Measurements from ENCODE around the gene ASIC3. TPM values are rescaled to one million over a fixed set of nuclear protein-coding genes. Genes with fewer than 3 reads are reported as not detected.

The ASIC3 gene
- polyA plus RNA-seq, 2 of the 4 experiments (the other 2 are of a cell fraction), result 4.1 to 9.8 TPM

- H3K9me3 ChIP-seq, result no peaks in the 10 kb centered on the region
- H3K4me1 ChIP-seq, result peaks cover 22% of the 10 kb centered on the region
- H3K27ac ChIP-seq, result no peak overlapping the region
- FAIRE-seq, result no peak
- ATAC-seq, result no peak
- ChIA-PET CTCF (interaction anchor here (0.6 to 27.1 kb wide), 3 partner anchors 9 to 1332 kb away, joined by 3 to 412 read pairs (median 3); partner anchors contain the start of gene AGAP3), POLR2A (no interaction called here)
- no peak for DNase-seq (ENCODE audit: low read depth in 1 of 2, low spot score in 1 of 2)
- no peak overlapping the region for H3K4me3 ChIP-seq
- no peak for TF ChIP-seq HEYL (CRISPR knock-in tag; IDR thresholded peaks at IDR 0.05)
- TF ChIP-seq MAFK (IDR thresholded peaks at IDR 0.05; ENCODE audit: partially characterized antibody), result no peak
- no peak for TF ChIP-seq RFX5 (IDR thresholded peaks at IDR 0.05)
- TF ChIP-seq NFE2L2 (conservative IDR thresholded peaks at IDR 0.05; ENCODE audit: low read length), result no peak
- no peak for TF ChIP-seq FOSL2 (IDR thresholded peaks at IDR 0.05)
- TF ChIP-seq FOSL2 (CRISPR knock-in tag; IDR thresholded peaks at IDR 0.05), result no peak
- TF ChIP-seq KDM1A (IDR thresholded peaks at IDR 0.05; ENCODE audit: low read depth), result no peak
- TF ChIP-seq HOXB5 (CRISPR knock-in tag; IDR thresholded peaks at IDR 0.05), result no peak
- no peak for TF ChIP-seq TP53 (CRISPR knock-in tag; IDR thresholded peaks at IDR 0.05)
- no peak for TF ChIP-seq MAZ (IDR thresholded peaks at IDR 0.05; ENCODE audit: borderline replicate concordance, low read depth, low read length)
- no peak for TF ChIP-seq FOSB (CRISPR knock-in tag; IDR thresholded peaks at IDR 0.05)
- no peak for TF ChIP-seq PBX3 (IDR thresholded peaks at IDR 0.05)
- TF ChIP-seq RARB (CRISPR knock-in tag; IDR thresholded peaks at IDR 0.05), result no peak
- 88% methylated on average over 14 of the region's 17 CpGs for WGBS (ENCODE audit: missing lambda C conversion rate)
- no peak overlapping the region for H3K4me2 ChIP-seq
Observed at GRCh38 chr7:151095828-151096475, 47.6 kb downstream of the ASIC3 start.

- H3K9me3 ChIP-seq, result no peaks in the 10 kb centered on the region
- H3K4me1 ChIP-seq, result peaks cover 12% of the 10 kb centered on the region
- DNase-seq (ENCODE audit: low read depth in 1 of 2, low spot score in 1 of 2), result no peak
- POLR2A ChIA-PET, result no interaction called here
- ATAC-seq, result no peak
- H3K4me3 ChIP-seq, result no peak overlapping the region
- WGBS (ENCODE audit: missing lambda C conversion rate), result 89% methylated on average over 18 of the region's 20 CpGs
- CTCF ChIA-PET, result interaction anchor here (14.7 to 27.1 kb wide), 2 partner anchors 7 to 13 kb away, joined by 412 read pairs; partner anchors contain the start of genes AGAP3, FASTK and TMUB1
- H3K4me2 ChIP-seq, result no peak overlapping the region
- no peak for FAIRE-seq
- H3K27ac ChIP-seq, result no peak overlapping the region
- TF ChIP-seq HMGXB4 (CRISPR knock-in tag; IDR thresholded peaks at IDR 0.05; ENCODE audit: borderline replicate concordance) (no peak), MAFK (IDR thresholded peaks at IDR 0.05; ENCODE audit: partially characterized antibody) (no peak)
Observed at GRCh38 chr7:151099486-151100211, 51.3 kb downstream of the ASIC3 start.

DNA sequence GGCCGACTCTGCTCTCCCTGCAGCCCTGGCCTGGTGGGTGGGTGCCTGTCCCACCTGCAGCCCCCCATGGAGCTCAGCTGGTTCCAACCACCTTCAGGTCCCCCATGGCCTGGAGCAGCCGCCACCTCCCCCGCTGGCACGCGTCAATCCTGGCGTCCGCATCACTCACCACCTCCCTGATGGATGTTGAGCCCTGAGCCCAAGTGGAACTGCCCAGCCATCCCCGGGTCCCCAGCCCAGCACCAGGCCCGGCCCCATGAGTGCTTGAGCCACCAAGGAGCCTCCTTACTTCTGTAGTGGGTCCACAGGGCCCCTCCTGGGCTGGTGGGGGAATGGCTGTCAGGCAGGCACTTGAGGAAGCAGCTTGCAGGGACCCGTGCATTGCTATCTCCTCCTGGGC is 52.6 kb downstream of the ASIC3 start:
- FAIRE-seq, result no peak
- no peak for DNase-seq (ENCODE audit: low read depth in 1 of 2, low spot score in 1 of 2)
- no peak overlapping the region for H3K4me2 ChIP-seq
- POLR2A ChIA-PET, result no interaction called here
- WGBS (ENCODE audit: missing lambda C conversion rate), result 95% methylated on average over 7 of the region's 10 CpGs
- H3K4me1 ChIP-seq, result peaks cover 3% of the 10 kb centered on the region; the same call in 1 of the 3 replicates
- CTCF ChIA-PET, result interaction anchor here (1.1 to 14.7 kb wide), 4 partner anchors 10 to 89 kb away, joined by 3 to 412 read pairs (median 14); partner anchors contain the start of genes AGAP3, FASTK and TMUB1
- no peak overlapping the region for H3K4me3 ChIP-seq
- TF ChIP-seq CBX8 (IDR thresholded peaks at IDR 0.05) (no peak), MAFK (IDR thresholded peaks at IDR 0.05; ENCODE audit: partially characterized antibody) (no peak), CHD2 (IDR thresholded peaks at IDR 0.05; ENCODE audit: low read length, partially characterized antibody) (no peak), ESRRA (IDR thresholded peaks at IDR 0.05; ENCODE audit: borderline replicate concordance, low read length) (no peak), RARB (CRISPR knock-in tag; IDR thresholded peaks at IDR 0.05) (no peak), RCOR1 (IDR thresholded peaks at IDR 0.05; ENCODE audit: low read depth, low read length) (no peak)
- no peak overlapping the region for H3K27ac ChIP-seq
- no peak for ATAC-seq
- no peaks in the 10 kb centered on the region for H3K9me3 ChIP-seq

All from A549 (cell line).